HG03565 (cell line): ENCODE results near the gene RORC.
"Not testable (repeated sequence)": the region's sequence is repeated elsewhere in the genome, so short reads cannot be mapped to it uniquely, and the experiment has no call there.

ENCODE experiments used
- ATAC-seq: cut with Tn5 transposase; IDR thresholded peaks from one replicate; pipeline ENCODE4 v1.9.1; 2021; ENCODE audit warnings: mild to moderate bottlenecking, moderate library complexity; ENCODE audit not compliant: unreplicated experiment

Gene RORC

DNA sequence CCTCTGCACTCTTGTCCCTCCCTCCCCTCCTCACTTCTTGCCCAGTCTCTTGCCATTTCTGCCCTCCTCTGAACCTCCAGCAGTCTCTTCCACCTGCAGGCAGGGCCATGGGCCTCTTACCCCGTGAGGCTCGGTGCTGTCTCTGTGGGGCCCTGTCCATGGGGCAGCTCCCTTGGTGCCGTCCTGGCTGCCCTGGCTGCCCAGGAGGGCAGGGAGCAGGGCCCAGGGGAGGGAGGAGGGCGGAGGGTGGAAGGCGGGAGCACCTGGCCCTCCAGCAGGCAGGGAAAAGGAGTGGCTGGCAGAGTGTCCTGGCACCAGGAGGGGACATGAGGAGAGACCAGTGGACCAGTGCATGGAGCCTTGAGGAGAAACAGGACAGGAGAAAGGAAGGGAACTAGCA lies at the start of gene RORC:
TSS of gene RORC (minus strand) at position 198 of the 400 bp plus-strand sequence. CDS start at position 160, 38 bp downstream.
- ATAC-seq = no peak

DNA sequence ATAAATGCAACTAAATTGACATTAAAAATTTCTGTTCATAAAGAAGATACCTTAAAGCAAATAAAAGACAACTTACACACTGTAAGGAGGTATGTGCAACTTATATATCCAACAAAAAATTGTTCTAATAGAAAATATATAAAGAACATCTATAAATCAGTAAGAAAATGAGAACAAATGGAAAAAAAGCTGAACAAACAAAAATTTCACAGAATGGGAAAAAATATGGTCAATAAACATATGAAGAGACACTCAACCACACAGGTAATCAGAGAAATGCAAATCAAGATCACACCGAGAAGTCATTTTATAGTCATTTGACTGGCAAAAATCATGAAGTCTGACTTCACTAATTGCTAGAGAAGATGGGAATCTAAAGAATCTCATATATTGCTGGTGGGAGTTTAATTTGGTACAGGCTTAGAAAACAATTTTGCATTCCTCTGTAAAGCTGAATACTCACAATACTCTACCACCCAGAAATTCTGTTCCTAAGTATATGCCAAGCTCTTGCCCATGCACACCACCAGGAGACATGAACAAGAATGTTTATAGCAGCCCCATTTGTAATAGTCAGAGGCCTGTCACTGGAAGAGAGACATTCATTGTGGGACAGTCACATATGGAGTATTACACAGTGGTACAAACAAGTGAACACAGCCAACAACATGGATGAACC lies 44.0 kb upstream of the RORC start:
- ATAC-seq = no peak

DNA sequence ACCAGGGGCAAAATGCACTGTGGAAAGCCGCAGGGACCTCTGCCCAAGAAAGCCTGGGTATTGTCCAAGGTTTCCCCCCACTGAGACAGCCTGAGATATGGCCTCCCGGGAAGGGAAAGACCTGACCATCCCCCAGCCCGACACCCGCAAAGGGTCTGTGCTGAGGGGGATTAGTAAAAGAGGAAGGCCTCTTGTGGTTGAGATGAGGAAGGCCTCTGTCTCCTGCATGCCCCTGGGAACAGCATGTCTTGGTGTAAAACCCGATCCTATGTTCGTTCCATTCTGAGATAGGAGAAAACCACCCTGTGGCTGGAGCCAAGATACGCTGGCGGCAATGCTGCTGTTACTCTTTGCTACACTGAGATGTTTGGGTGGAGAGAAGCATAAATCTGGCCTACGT lies 41.2 kb upstream of the RORC start:
- ATAC-seq = not testable (repeated sequence)

DNA sequence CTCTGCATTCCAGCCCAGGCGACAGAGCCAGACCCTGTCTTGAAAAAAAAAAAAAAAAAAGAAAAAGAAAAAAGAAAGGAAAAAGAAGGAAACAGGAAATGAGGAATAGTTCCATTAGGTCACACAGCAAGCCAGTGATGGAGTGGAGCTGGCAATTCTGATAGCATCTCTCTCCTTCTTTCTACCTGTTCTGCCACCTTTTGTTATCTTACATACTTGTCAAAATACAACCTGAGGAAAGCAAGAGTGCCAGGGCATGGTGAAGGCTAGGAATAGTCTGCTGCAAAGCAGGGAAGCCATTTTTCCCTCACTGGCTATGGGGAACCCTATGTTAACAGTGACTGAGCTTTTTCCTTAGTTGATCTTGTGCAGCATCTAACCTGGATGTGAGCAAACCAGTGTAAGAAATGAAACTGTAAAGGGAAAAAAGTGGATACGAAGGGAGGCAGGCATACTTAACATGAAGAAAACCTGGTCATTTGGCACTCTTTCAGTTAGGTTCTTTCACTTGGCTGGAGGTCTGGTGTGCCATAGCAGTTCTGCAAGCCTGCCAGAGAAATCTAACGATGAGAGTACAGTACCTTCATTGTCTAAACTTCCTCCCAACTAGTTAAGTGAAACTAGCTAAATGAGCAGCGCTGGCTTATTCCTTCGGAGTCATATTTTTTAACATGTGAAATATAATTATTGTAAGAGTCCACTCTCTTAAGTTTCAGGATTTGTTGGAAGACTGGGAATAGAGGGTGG lies 39.9 kb upstream of the RORC start:
- ATAC-seq = no peak

DNA sequence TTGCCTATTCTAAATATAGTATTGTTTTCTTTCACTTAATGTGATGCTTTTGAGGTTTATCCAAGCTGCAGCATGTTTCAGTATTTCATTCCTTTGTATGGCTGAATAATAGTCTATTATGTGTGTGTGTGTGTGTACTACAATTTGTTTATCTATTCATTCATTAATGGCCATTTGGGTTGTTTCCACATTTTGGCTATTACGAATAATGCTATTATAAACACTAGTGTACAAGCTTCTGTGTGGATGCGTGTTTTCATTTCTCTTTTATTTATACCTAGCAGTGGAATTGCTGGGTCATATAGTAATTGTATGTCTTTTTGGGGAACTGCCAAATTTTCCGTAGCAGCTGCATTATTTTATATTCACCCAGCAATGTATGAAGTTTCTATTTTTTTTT lies 36.9 kb upstream of the RORC start:
- no peak for ATAC-seq

DNA sequence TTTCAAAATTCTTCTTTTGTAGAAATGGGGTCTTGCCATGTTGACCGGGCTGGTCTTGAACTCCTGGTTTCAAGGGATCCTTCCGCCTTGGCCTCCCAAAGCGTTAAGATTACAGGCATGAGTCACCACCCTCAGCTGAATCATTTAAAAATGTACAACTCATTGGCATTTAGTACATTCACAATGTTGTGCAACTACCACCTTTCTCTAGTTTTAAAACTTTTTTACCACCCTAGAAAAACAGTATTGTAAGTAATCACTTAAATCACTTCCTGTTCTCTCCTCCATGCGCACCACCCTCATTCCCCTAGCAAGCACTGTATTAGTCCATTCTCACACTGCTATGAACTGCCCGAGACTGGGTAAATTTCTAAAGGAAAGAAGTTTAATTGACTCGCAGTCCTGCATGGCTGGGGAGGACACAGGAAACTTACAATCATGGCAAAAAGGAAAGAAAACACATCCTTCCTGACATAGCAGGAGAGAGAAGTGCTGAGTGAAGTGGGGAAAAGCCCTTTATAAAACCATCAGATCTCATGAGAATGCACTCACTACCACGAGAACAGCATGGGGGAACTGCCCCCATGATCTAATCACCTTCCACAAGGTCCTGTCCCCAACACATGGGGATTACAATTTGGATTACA lies 36.3 kb upstream of the RORC start:
- no peak for ATAC-seq

DNA sequence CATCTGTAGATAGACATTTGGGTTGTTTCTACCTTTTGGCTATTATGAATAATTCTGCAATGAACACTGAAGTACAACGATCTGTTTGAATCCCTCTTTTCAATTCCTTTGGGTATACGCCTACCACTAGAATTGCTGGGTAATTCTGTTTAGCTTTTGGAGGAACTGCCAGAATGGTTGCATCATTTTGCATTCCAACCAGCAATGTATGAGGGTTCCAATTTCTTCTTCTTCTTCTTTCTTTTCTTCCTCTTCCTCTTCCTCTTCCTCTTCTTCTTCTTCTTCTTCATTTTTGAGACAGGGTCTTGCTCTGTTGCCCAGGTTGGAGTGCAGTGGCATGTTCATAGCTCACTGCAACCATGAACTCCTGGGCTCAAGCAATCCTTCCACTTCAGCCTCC lies 35.7 kb upstream of the RORC start:
- ATAC-seq = no peak

DNA sequence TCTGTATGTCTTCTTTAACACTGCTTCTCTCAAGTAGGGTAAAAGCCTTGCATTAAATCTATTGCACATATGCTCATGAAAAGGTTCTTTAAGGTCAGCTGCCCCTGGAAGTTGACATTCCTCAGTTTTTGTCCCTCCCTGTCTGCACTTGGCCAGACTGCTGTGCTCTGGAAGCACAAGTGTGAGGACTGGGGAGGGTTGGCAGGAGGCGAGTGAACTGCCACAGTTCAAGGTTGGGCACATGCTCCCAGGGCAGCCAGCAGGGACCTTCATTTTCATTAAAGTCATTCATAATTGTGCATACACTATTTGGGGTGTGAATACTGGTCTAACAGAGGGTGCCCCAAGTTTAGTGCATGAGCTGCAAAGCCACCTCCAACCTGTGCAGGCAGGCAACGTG lies 32.8 kb upstream of the RORC start:
- no peak for ATAC-seq

DNA sequence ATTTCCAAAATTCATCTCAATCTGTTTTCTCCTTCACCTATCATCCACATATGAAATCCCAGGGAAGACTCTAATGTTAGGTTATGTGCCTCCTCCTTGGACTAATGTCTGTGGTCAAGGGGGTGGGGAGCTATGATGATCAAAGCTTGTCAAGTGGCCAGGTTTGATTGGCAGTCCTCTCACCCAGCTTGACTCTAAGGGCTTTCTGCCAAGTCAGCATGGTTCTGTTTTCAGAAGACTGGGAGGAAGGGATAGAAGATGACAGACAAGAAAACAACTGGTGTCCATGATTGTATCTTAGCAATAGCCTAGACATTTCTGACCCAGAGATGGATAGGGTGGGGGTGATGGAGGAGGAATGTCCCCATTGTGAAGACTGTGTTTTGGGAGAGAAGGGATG lies 31.0 kb upstream of the RORC start:
- ATAC-seq = no peak

DNA sequence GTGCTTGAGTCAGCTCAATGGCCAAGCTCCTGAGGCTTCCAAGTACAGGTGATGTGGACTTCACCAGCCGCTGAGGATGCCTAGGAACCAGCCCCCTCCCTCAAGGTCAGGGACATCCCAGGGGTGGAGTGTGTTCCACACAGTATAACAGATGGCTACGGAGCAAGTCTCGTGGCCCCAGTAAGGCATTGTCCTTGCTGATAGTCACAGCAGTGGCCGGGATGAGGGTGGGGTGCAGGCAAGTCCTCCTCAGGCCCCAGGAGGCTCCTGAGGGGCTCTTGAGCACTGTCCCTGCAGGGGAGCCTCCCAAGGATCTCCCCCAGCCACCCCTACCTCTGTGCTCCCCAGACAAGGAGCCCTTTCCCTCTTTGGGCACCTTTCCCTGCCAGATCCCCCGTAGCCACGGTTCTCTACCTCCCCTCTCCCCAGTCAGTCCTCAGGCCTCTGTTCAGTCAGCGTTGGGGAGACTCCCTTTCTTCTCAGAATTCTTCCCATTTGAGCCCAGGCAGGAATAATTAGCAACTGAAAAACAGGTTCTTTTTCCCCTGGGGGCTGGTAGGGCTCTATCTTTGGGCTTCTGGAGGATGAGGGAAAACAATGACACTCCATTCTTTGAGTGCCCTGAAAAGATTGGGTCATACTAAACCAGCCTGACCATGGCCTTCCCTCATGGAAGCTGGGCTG lies 29.0 kb upstream of the RORC start:
- no peak for ATAC-seq

DNA sequence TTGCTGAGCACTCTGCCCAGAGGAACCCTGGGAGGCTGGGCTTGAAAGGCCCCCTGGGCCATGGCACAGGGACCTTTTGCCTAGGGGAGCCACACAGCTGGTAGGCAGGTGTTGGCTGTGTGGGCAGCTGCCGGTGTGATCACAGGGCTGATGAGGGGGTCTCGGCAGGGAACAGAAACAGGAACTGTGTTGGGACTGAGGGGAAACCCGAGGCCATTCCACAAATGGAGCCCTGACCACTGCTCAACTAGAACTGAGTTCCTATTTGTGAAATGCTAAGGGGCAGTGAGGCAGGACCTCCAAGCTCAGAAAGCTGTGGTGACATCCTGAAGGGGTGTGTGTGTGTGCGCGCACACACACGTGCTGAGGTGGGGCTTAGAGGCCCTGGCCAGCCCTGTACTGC lies 28.3 kb upstream of the RORC start:
- no peak for ATAC-seq

DNA sequence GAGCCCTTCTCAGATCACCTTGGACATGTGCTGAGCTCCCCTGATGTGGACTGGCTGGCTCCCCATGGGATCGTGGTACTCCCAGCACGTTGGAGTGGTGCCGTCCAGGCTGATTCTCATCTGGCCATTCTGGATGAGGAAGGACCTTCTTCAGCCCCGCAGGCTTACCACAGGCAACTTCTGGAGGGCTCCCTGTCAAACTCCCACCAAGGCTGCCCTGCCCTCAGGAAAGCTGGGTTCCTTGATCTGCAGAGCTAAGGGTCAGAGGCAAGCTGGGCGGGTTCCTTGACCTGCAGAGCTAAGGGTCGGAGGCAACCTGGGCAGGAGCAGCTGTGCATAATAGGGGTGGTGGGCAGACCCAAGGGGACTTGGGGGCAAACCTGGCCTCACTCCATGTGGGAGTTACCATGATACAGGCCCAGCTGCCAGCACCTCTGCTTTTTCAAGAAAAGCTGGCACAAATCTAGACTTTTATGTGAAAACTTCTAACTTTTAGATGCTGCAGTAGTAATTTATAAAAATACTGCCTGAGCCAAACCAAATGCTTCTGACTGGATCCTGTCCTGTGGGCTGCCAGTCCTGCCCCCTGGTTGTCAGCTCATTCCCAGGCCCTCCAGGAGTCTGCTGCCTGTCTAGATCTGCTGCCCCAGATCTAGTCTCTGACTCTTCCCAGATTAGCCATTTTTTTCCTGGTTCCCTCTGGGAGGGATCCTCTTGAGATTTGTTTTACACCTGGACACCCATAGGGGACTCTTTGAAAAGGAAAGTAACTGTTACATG lies 27.5 kb upstream of the RORC start:
- no peak for ATAC-seq

DNA sequence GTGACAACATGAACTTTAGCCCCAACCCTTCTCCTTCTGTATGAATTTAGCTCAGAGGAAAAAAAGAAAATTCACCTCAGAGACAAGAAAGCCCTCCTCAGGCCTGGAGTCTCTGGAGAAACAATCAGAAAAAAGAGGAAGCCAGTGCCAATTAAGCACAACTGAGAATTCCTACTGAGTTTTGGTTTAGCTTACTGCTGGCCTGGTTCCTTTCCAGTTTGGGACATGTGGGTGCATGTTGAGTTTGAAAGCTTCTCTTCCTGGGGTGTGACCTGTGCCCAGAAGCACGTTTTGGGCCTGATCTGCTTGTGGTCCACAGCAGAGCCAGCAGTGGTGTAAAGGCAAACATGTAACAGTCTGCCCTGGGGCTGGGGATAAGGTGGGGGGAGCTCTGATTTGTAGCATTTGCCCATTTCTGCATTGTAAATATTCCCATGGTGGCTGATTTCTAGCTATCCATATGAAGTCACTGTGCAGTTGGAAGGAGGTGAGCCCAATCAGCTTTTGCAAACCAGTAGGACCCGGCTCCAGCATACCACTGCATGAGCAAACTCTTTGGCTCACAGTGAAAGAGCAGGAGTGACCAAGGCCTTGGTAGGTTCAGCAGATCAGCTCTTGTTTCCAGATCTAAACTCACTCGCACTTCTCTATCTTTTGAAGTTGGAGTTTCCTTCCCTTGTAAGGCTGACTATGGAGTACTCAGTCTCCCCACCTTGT lies 26.6 kb upstream of the RORC start:
- ATAC-seq = no peak

DNA sequence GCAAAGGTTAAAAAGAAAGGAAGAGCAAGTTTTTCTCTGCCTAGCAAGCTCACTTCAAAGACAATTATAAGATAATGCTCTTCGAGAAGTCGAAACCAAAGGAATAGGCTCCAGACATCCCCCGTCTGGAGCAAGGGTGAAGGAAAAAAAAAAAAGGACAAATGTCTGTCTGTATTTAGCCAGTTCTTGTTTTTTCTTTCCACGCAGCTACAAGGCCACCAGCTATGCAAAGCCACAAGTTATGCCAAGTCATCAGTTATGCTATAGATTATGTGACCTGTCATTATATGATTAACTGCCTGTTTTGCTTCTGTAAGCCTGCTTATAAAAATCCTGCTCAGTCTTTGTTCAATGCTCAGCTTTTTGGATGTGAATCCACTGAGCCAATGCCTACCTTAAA lies 24.3 kb upstream of the RORC start:
- no peak for ATAC-seq

DNA sequence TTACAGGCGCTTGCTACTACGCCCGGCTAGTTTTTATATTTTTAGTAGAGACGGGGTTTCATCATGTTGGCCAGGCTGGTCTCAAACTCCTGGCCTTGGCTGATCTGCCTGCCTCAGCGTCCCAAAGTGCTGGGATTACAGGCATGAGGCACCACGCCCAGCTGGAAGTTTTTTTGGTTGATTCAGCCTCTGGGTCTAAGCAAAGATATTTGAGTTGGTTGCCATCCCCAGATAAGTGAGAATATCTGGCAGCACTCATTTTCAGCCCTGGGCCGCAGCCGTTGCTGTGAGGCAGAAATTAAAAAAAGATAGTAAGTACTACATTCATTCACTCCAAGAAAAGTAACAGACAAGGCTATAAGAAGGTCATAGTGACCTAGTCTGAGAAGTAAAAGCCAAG lies 23.9 kb upstream of the RORC start:
- ATAC-seq = not testable (repeated sequence)

DNA sequence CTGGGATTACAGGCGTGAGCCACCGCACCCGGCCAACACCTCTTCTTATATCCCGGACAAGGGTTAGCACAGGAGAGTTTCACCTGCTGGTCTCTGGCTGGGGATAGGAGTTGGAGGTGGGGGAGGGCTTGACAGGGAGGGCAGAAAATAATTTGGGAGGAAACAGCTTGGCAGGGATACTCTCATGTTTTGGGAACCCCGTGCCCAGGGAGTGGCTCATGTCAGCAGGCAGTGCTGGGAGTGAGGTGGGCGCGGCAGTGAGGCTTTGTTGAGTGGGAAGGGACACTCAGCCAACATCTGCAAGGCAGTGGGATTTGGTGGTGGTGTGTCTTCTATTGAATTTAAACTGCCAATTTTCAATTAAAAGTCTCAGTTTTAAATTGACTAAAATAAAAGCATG lies 23.1 kb upstream of the RORC start:
- ATAC-seq = no peak

DNA sequence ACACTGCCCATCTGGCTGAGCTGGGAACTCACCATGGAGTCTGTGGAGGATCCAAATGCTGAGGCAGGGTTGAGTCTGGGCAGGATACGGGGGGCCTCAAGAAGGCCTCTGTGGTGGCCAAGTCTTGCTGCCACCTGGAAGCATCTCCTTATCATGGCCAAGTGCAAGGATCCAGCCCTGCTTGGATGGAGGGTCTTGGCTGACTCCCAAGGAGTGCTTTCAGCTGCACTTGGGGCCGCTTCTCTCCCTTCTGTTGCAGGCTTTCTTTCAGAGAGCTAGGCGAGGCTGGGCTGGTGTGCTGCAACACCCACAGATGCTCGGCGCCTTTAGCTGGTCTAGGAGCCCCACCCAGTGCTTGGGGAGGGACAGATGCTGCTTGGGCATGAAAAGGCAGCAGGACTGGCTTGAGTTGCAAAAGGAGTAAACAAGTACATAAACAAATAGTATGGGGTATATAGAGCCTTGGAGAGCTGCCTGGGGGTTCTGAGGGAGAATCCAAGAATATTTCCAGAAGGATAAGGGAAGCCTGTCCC lies 21.9 kb upstream of the RORC start, which contains the start of gene THEM5:
TSS of gene THEM5 (minus strand) at position 302 of the 533 bp plus-strand sequence. CDS start at position 155, 147 bp downstream.
- ATAC-seq = no peak

DNA sequence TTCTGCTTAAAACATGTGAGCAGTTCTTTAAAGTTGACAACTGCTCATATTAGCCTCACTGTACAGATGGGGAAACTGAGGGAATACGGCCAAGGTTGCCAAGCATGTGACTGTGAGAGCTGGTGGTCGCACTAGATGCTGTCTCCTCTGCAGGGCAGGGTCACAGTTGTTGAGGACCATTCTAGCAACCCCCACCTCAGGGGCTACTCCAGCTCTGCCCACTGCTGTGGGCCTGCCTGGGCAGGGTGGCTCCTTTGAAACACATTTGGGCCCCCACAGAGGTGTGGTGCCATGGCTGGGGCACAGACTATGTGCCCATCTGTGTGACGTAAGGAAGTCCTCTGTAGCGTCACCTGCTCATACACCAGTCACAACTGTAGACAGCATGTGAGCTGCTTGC lies 21.1 kb upstream of the RORC start:
- ATAC-seq = no peak

DNA sequence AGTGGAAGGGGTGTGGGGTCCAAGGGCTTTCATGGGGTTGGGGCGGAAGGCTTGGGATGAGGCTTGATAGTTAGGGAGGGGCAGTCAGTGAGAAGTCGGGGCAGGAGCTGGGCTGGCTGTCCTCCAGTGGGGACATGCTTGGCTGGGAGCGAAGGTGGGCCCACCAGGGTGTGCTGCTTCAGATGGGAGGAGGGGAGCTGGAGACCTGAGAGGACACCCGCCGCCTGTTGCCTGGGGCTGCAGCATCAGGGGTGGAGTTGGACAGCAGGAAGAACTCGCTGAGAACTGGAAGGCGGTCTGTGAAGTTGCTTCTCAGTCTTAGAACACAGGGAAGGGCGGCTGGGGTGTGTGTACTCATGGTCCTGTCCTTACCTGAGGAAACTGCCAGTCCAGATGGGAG lies 20.3 kb upstream of the RORC start:
- no peak for ATAC-seq

DNA sequence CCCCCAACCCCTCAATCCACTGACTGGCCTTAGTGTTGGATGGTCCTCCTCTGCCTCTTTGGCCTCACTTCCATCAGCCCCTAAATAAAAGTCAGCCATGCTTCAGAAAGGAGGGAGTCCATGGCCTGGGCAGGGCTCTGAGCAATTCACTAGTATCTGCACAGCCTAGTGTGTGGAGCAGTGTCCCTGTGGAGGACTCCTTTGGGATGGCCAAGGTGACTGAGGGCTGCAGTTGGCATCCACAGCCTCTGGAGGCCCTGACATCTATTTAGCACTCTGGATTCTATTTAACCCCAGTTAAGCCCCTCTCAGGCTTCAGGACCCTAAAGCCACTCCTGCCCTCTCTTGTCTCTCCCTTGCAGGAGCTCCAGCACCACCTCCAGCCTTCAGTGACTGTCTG lies 18.3 kb upstream of the RORC start:
- ATAC-seq = no peak
